DND-41 (cell line): Measurements from ENCODE around the gene TRIM67.

Experiments
- ATAC-seq: fragments of 200-7000 bp; cut with Tn5 transposase; 3 replicates; pipeline ENCODE4 v1.9.1; 2021; ENCODE audit warnings: low read depth; ENCODE audit not compliant: insufficient read depth
- DNase-seq: peaks from one replicate; pipeline ENCODE4 v3.0.0-alpha.2; 2020
- H2AFZ ChIP-seq: 2 replicates; pipeline ENCODE4 v1.6.0; 2012; ENCODE audit warnings: low read depth, low read length
- H3K27ac ChIP-seq: 2 replicates; pipeline ENCODE4 v1.5.1; 2012; ENCODE audit warnings: low read length, inconsistent platforms
- H3K27me3 ChIP-seq: fragments of 200-600 bp; sonication (generic); 2 replicates; pipeline ENCODE4 v1.6.0; 2012; ENCODE audit warnings: low read length, mild to moderate bottlenecking, inconsistent platforms; ENCODE audit not compliant: insufficient read depth, poor library complexity
- H3K36me3 ChIP-seq: 2 replicates; pipeline ENCODE4 v1.5.1; 2012; ENCODE audit warnings: low read length, inconsistent platforms; ENCODE audit not compliant: insufficient read depth
- H3K4me1 ChIP-seq: 2 replicates; pipeline ENCODE4 v1.5.1; 2012; ENCODE audit warnings: mild to moderate bottlenecking, low read length; ENCODE audit not compliant: insufficient read depth
- H3K4me2 ChIP-seq: 2 replicates; pipeline ENCODE4 v1.6.0; 2012; ENCODE audit warnings: mild to moderate bottlenecking, moderate library complexity, low read length, inconsistent platforms; ENCODE audit not compliant: insufficient read depth
- H3K4me3 ChIP-seq, 2 experiments: fragments of 200-600 bp in 1 of 2; shearing (Covaris generic) in 1 of 2; 2 replicates each; pipeline ENCODE4 v1.5.1; 2012 to 2016; ENCODE audit warnings: inconsistent platforms in 2 of 2, low read length in 2 of 2, mild to moderate bottlenecking in 2 of 2, low read depth in 1 of 2, moderate library complexity in 1 of 2
- H3K79me2 ChIP-seq: 2 replicates; pipeline ENCODE4 v1.6.0; 2012; ENCODE audit warnings: low read length, inconsistent platforms; ENCODE audit not compliant: insufficient read depth
- H3K9ac ChIP-seq: 2 replicates; pipeline ENCODE4 v1.6.0; 2012; ENCODE audit warnings: low read depth, mild to moderate bottlenecking, inconsistent platforms, low read length, moderate library complexity
- H3K9me3 ChIP-seq: 2 replicates; pipeline ENCODE4 v1.5.1; 2012; ENCODE audit warnings: low read length, moderate library complexity, mild to moderate bottlenecking, inconsistent platforms; ENCODE audit not compliant: insufficient read depth, severe bottlenecking
- H4K20me1 ChIP-seq: 2 replicates; pipeline ENCODE4 v1.6.0; 2012; ENCODE audit warnings: low read length; ENCODE audit not compliant: insufficient read depth
- EZH2 ChIP-seq: IDR thresholded peaks from 3 replicates; pipeline ENCODE4 v1.6.1; 2012; ENCODE audit warnings: borderline replicate concordance, low read depth, mild to moderate bottlenecking, moderate library complexity, low read length, inconsistent platforms; ENCODE audit not compliant: severe bottlenecking
- TF ChIP-seq, protein P1 (sequence below): IDR thresholded peaks from 2 replicates; pipeline ENCODE4 v1.5.1; 2012; ENCODE audit warnings: borderline replicate concordance, low read length, moderate library complexity, mild to moderate bottlenecking; ENCODE audit not compliant: poor library complexity, severe bottlenecking; ENCODE audit errors: extremely low read depth

The TRIM67 gene

GRCh38 chr1:231171623-231172197, 9.9 kb downstream of the TRIM67 start:
- H4K20me1 ChIP-seq = no peaks in the 10 kb centered on the region
- TF ChIP-seq, protein P1, sequence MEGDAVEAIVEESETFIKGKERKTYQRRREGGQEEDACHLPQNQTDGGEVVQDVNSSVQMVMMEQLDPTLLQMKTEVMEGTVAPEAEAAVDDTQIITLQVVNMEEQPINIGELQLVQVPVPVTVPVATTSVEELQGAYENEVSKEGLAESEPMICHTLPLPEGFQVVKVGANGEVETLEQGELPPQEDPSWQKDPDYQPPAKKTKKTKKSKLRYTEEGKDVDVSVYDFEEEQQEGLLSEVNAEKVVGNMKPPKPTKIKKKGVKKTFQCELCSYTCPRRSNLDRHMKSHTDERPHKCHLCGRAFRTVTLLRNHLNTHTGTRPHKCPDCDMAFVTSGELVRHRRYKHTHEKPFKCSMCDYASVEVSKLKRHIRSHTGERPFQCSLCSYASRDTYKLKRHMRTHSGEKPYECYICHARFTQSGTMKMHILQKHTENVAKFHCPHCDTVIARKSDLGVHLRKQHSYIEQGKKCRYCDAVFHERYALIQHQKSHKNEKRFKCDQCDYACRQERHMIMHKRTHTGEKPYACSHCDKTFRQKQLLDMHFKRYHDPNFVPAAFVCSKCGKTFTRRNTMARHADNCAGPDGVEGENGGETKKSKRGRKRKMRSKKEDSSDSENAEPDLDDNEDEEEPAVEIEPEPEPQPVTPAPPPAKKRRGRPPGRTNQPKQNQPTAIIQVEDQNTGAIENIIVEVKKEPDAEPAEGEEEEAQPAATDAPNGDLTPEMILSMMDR = no peak
- TF ChIP-seq EZH2 = no peak
- H3K27ac ChIP-seq = no peak overlapping the region
- ATAC-seq (no peak), DNase-seq (no peak)
- no peaks in the 10 kb centered on the region for H3K79me2 ChIP-seq
- H3K4me2 ChIP-seq = no peak overlapping the region
- H3K4me3 ChIP-seq = no peak overlapping the region
- H3K9me3 ChIP-seq = no peaks in the 10 kb centered on the region
- no peak overlapping the region for H2AFZ ChIP-seq
- no peak overlapping the region for H3K9ac ChIP-seq
- H3K27me3 ChIP-seq = peaks cover 8% of the 10 kb centered on the region
- no peaks in the 10 kb centered on the region for H3K36me3 ChIP-seq
- H3K4me1 ChIP-seq = no peaks in the 10 kb centered on the region

DNA sequence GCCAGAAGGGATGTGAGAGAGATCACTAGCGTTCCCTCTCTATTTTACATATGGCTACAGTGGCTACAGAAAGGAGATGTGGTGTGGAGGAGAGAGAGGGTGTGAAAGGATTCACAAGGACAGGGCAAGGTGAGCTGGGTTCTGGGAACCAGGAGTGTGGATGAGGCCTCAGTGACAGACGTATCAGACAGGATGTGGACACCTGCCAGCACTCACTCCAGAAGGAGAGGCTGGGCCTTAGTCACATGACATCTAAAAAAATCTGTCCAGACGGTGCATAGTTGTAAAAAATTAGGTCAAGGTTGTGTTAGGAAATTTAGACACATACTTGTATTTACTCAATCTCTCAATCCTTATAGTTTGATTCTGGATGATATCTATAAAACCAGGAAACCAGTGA, 10.6 kb downstream of the TRIM67 start:
- TF ChIP-seq EZH2 = no peak
- TF ChIP-seq, protein P1 = no peak
- H3K9me3 ChIP-seq = no peaks in the 10 kb centered on the region
- no peaks in the 10 kb centered on the region for H3K79me2 ChIP-seq
- no peak overlapping the region for H3K4me3 ChIP-seq
- H4K20me1 ChIP-seq = no peaks in the 10 kb centered on the region
- ATAC-seq (no peak; the same call in 2 of the 3 replicates), DNase-seq (no peak)
- no peak overlapping the region for H3K27ac ChIP-seq
- H3K4me2 ChIP-seq = no peak overlapping the region
- no peaks in the 10 kb centered on the region for H3K36me3 ChIP-seq
- peaks cover 10% of the 10 kb centered on the region for H3K27me3 ChIP-seq
- H3K9ac ChIP-seq = no peak overlapping the region
- H3K4me1 ChIP-seq = no peaks in the 10 kb centered on the region
- H2AFZ ChIP-seq = no peak overlapping the region

- H3K36me3 ChIP-seq = no peaks in the 10 kb centered on the region
- ATAC-seq (no peak), DNase-seq (no peak)
- H3K4me3 ChIP-seq = no peak overlapping the region
- no peak overlapping the region for H3K4me2 ChIP-seq
- no peaks in the 10 kb centered on the region for H4K20me1 ChIP-seq
- no peaks in the 10 kb centered on the region for H3K79me2 ChIP-seq
- H3K27me3 ChIP-seq = peaks cover 15% of the 10 kb centered on the region
- no peak for TF ChIP-seq EZH2
- TF ChIP-seq, protein P1 = no peak
- no peak overlapping the region for H2AFZ ChIP-seq
- no peak overlapping the region for H3K9ac ChIP-seq
- H3K9me3 ChIP-seq = no peaks in the 10 kb centered on the region
- H3K4me1 ChIP-seq = no peaks in the 10 kb centered on the region
- no peak overlapping the region for H3K27ac ChIP-seq
Observed at GRCh38 chr1:231176421-231176820, 14.6 kb downstream of the TRIM67 start.
